Activated CD4-positive, alpha-beta T cell treated with anti-CD3 and anti-CD28 coated beads for 36 hours (primary cell): ENCODE measurements around the gene DNAJB2. TPM values are rescaled to one million over a fixed set of nuclear protein-coding genes. Genes with fewer than 3 reads are reported as not detected.
"Not testable (repeated sequence)": the region's sequence is repeated elsewhere in the genome, so short reads cannot be mapped to it uniquely, and the experiment has no call there.

Experiments
- ATAC-seq: fragments of 200-7000 bp; cut with Tn5 transposase; one replicate; pipeline ENCODE4 v1.10.0; 2021; ENCODE audit warnings: mild to moderate bottlenecking, moderate library complexity
- CTCF ChIA-PET: fragments of 350-600 bp; sonication (Branson Sonifier 250); formaldehyde crosslinking; loops from one replicate; lab custom pipeline; 2021; ENCODE audit warnings: antibody characterized with exemption; lab: Charles Lee
- POLR2A ChIA-PET: fragments of 350-600 bp; sonication (Branson Sonifier 250); formaldehyde crosslinking; loops from one replicate; lab custom pipeline; 2021; ENCODE audit warnings: antibody characterized with exemption, inconsistent platforms; lab: Charles Lee
- DNase-seq: peaks from one replicate; pipeline ENCODE4 v3.0.0-alpha.2; 2020
- H3K27ac Mint-ChIP-seq: one replicate; pipeline ENCODE4 v1.8.0; 2021; ENCODE audit warnings: mixed read lengths
- H3K27me3 Mint-ChIP-seq: one replicate; pipeline ENCODE4 v1.8.0; 2021; ENCODE audit warnings: mixed read lengths
- H3K36me3 Mint-ChIP-seq: one replicate; pipeline ENCODE4 v1.8.0; 2021; ENCODE audit warnings: low read depth, mixed read lengths
- H3K4me1 Mint-ChIP-seq: one replicate; pipeline ENCODE4 v1.8.0; 2021; ENCODE audit warnings: mixed read lengths
- H3K4me3 Mint-ChIP-seq: one replicate; pipeline ENCODE4 v1.8.0; 2021; ENCODE audit warnings: mild to moderate bottlenecking, moderate library complexity, mixed read lengths
- H3K9me3 Mint-ChIP-seq: one replicate; pipeline ENCODE4 v1.8.0; 2021; ENCODE audit warnings: low read depth, mixed read lengths
- intact Hi-C, 2 experiments: fragments of 100-400 bp; cut with DNase I in 1 of 2; cut with micrococcal nuclease in 1 of 2; formaldehyde crosslinking; loops; one replicate each; pipeline versions ENCODE4 v1.14.2 to v1.15.1; 2022 to 2024; cut with DNase I, micrococcal nuclease
- total RNA-seq, 2 experiments: library from RNA; stranded (reverse); gene quantifications; one replicate each; pipeline ENCODE4 v1.2.3, GENCODE V29; 2021

Gene DNAJB2
- total RNA-seq, 2 experiments from 2014 or later = 51.8 to 62.8 TPM

- intact Hi-C loops = loop anchor here (1.0 to 5.0 kb wide), 7 partner anchors 22 to 243 kb away; partner anchors contain the start of genes ANKZF1 (in 1 of the 2), ATG9A (in 1 of the 2), CHPF (in 1 of the 2) and CNPPD1 (in 1 of the 2)
- DNase-seq = peak; percentile 94
- H3K36me3 Mint-ChIP-seq = no peaks in the 10 kb centered on the region
- H3K27me3 Mint-ChIP-seq = peaks cover 16% of the 10 kb centered on the region
- ChIA-PET CTCF (interaction anchor here (0.6 to 12.9 kb wide), 19 partner anchors 8 to 239 kb away, joined by 3 to 257 read pairs (median 4); partner anchors contain the start of genes DNAJB2, GLB1L, NHEJ1 and STK16), POLR2A (no interaction called here)
- peak; percentile 73 for ATAC-seq
- peak overlapping the region; percentile 29 for H3K27ac Mint-ChIP-seq
- H3K4me1 Mint-ChIP-seq = peaks cover 22% of the 10 kb centered on the region
- H3K4me3 Mint-ChIP-seq = peak overlapping the region; percentile 59
- no peaks in the 10 kb centered on the region for H3K9me3 Mint-ChIP-seq
These were observed 19.7 kb downstream of the DNAJB2 start for GRCh38 chr2:219298759-219299371.

GRCh38 chr2:219299372-219299760, 20.2 kb downstream of the DNAJB2 start:
- no peak for ATAC-seq
- Mint-ChIP-seq H3K4me1 (peaks cover 17% of the 10 kb centered on the region), H3K27me3 (peaks cover 18% of the 10 kb centered on the region), H3K4me3 (peak overlapping the region; percentile 59), H3K27ac (peak overlapping the region; percentile 29), H3K9me3 (no peaks in the 10 kb centered on the region), H3K36me3 (no peaks in the 10 kb centered on the region)
- no peak for DNase-seq
- CTCF ChIA-PET = interaction anchor here (0.6 to 12.9 kb wide), 19 partner anchors 9 to 226 kb away, joined by 3 to 257 read pairs (median 4); partner anchors contain the start of genes DNAJB2, GLB1L, NHEJ1 and STK16
- POLR2A ChIA-PET = no interaction called here
- intact Hi-C loops = loop anchor here (5.0 kb wide), 3 partner anchors 122 to 243 kb away; partner anchors contain the start of genes CHPF (in 1 of the 2), CNPPD1 (in 1 of the 2), RETREG2 (in 1 of the 2) and TMEM198 (in 1 of the 2)

GRCh38 chr2:219300022-219300421, 20.9 kb downstream of the DNAJB2 start:
- H3K36me3 Mint-ChIP-seq = no peaks in the 10 kb centered on the region
- peaks cover 22% of the 10 kb centered on the region for H3K27me3 Mint-ChIP-seq
- POLR2A ChIA-PET = no interaction called here
- H3K4me1 Mint-ChIP-seq = peaks cover 14% of the 10 kb centered on the region
- no peak overlapping the region for H3K27ac Mint-ChIP-seq
- DNase-seq (no peak), ATAC-seq (no peak)
- CTCF ChIA-PET = interaction anchor here (0.6 to 12.9 kb wide), 19 partner anchors 8 to 180 kb away, joined by 3 to 257 read pairs (median 5); partner anchors contain the start of genes DNAJB2, GLB1L, NHEJ1 and STK16
- no peak overlapping the region for H3K4me3 Mint-ChIP-seq
- H3K9me3 Mint-ChIP-seq = no peaks in the 10 kb centered on the region
- intact Hi-C loops = loop anchor here in 1 of 2 experiments (10.0 kb wide), 1 partner anchor 315 kb away; the partner anchor contains the start of gene FEV

GRCh38 chr2:219302412-219302968, 23.3 kb downstream of the DNAJB2 start:
- CTCF ChIA-PET = interaction anchor here (0.7 to 2.8 kb wide), 4 partner anchors 12 to 143 kb away, joined by 3 to 7 read pairs (median 4); no protein-coding TSS in a partner anchor
- intact Hi-C loops = loop anchor here in 1 of 2 experiments (10.0 kb wide), 1 partner anchor 318 kb away; the partner anchor contains the start of gene FEV

DNA sequence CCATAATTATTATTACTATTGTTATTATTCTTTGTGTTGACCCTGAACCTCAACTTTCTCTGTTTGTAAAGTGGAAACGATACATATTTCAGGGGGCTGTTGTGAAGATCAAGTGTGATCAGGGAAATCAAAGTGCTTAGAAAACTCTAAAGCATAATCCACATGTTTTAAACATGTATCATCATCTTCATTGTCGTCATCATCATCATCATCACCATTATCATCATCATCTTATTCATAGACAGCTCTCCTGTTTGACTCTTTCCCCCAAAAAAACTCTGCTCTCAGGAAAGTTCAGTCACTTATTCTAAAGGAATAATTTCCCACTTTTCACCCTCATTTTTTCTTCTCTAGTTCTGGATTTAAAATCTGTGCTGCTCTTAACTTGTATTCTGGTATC, 25.1 kb downstream of the DNAJB2 start:
- no peak overlapping the region for H3K27ac Mint-ChIP-seq
- ChIA-PET POLR2A (no interaction called here), CTCF (interaction anchor here (2.9 kb wide), 1 partner anchor 9 kb away, joined by 14 read pairs; no protein-coding TSS in a partner anchor)
- H3K36me3 Mint-ChIP-seq = no peaks in the 10 kb centered on the region
- intact Hi-C loops = loop anchor here in 1 of 2 experiments (10.0 kb wide), 1 partner anchor 319 kb away; the partner anchor contains the start of gene FEV
- peaks cover 37% of the 10 kb centered on the region for H3K27me3 Mint-ChIP-seq
- DNase-seq (no peak), ATAC-seq (no peak)
- no peaks in the 10 kb centered on the region for H3K9me3 Mint-ChIP-seq
- H3K4me1 Mint-ChIP-seq = peaks cover 7% of the 10 kb centered on the region
- no peak overlapping the region for H3K4me3 Mint-ChIP-seq

More at GRCh38 chr2:219302412-219302968, 23.3 kb downstream of the DNAJB2 start:
- no peaks in the 10 kb centered on the region for H3K36me3 Mint-ChIP-seq
- ATAC-seq (no peak), DNase-seq (no peak)
- no peak overlapping the region for H3K27ac Mint-ChIP-seq
- POLR2A ChIA-PET = no interaction called here
- H3K9me3 Mint-ChIP-seq = no peaks in the 10 kb centered on the region
- no peak overlapping the region for H3K4me3 Mint-ChIP-seq
- H3K4me1 Mint-ChIP-seq = peaks cover 7% of the 10 kb centered on the region
- peaks cover 28% of the 10 kb centered on the region for H3K27me3 Mint-ChIP-seq

GRCh38 chr2:219306047-219306446, 26.9 kb downstream of the DNAJB2 start:
- ATAC-seq = no peak
- Mint-ChIP-seq H3K9me3 (no peaks in the 10 kb centered on the region), H3K4me1 (peaks cover 7% of the 10 kb centered on the region), H3K27ac (no peak overlapping the region), H3K27me3 (peaks cover 45% of the 10 kb centered on the region), H3K36me3 (no peaks in the 10 kb centered on the region), H3K4me3 (no peak overlapping the region)
- CTCF ChIA-PET = interaction anchor here (2.9 kb wide), 1 partner anchor 11 kb away, joined by 14 read pairs; no protein-coding TSS in a partner anchor
- intact Hi-C loops = loop anchor here in 1 of 2 experiments (5.0 to 10.0 kb wide), 2 partner anchors 321 to 344 kb away; partner anchors contain the start of gene FEV
- DNase-seq = no peak
- POLR2A ChIA-PET = no interaction called here

DNA sequence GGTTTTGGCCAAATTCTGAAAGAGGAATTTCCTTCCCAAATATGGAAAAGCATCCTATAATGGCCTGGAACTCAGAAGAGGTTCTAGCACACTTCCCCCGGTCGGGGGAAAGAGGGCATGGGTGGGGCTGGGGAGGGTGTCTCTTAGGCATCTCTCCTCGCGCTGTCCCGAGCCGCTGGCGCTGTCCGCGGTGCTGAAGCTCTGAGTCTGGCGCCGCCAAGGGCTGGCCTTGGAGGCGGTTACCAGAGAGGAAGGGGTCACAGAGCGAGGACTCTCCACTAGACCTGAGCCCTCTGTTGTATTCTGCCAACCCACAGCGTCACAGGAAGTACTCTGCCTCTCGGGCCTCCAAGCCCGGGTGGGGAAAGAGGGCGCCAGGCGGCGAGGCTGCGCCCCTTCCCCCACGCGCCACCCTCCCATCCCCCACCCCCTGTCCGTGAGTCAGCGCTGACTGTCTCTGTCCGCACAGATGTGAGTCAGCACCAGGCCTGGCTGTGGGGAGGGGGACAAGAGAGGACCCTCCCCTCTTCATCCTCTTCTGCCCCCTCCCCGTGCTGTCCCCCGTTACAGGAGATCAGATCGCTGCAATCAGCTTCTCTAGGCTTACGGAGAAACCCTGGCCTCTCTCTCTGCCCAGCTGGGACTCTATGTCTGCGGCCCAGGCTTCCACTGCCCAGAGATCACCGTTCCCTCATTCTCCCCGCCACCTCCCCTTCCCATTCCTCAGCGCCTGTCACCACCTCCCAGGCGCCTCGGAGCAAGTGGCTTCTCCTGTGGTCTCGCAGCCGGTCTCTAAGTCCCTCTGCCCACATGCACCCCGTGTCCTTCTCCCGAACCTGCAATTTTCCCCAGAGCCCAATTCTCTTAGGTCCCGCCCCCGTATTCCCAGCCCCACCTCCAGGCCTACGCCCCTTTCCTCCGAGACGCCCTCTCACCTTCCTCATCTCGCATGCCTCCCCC, 29.3 kb downstream of the DNAJB2 start:
- ChIA-PET POLR2A (no interaction called here), CTCF (interaction anchor here (0.5 to 3.4 kb wide), 5 partner anchors 8 to 154 kb away, joined by 3 to 12 read pairs (median 4); no protein-coding TSS in a partner anchor)
- intact Hi-C loops = loop anchor here in 1 of 2 experiments (1.0 to 10.0 kb wide), 3 partner anchors 23 to 346 kb away; partner anchors contain the start of gene FEV
- no peak overlapping the region for H3K27ac Mint-ChIP-seq
- H3K4me3 Mint-ChIP-seq = no peak overlapping the region
- peak; percentile 87 for DNase-seq
- no peaks in the 10 kb centered on the region for H3K36me3 Mint-ChIP-seq
- ATAC-seq = peak; percentile 92
- no peaks in the 10 kb centered on the region for H3K9me3 Mint-ChIP-seq
- peaks cover 38% of the 10 kb centered on the region for H3K27me3 Mint-ChIP-seq
- H3K4me1 Mint-ChIP-seq = peaks cover 7% of the 10 kb centered on the region

- ATAC-seq = no peak
- H3K27me3 Mint-ChIP-seq = peaks cover 38% of the 10 kb centered on the region
- H3K27ac Mint-ChIP-seq = no peak within 1 kb of the TSS
- no peaks in the 10 kb centered on the region for H3K9me3 Mint-ChIP-seq
- peaks cover 7% of the 10 kb centered on the region for H3K4me1 Mint-ChIP-seq
- H3K4me3 Mint-ChIP-seq = no peak within 1 kb of the TSS
- POLR2A ChIA-PET = no interaction called here
- H3K36me3 Mint-ChIP-seq = no peaks in the 10 kb centered on the region
- DNase-seq = no peak
- CTCF ChIA-PET = interaction anchor here (1.0 to 3.4 kb wide), 2 partner anchors 11 to 14 kb away, joined by 3 to 12 read pairs; no protein-coding TSS in a partner anchor
- intact Hi-C loops = loop anchor here in 1 of 2 experiments (5.0 to 10.0 kb wide), 2 partner anchors 324 to 347 kb away; partner anchors contain the start of gene FEV
These were observed 30.1 kb downstream of the DNAJB2 start, which contains the start of gene PTPRN for GRCh38 chr2:219309278-219309677. Gene PTPRN, minus strand, starts transcription at chr2:219309401. Its CDS starts 69 bp downstream, at chr2:219309332.

- DNase-seq, H3K9me3 Mint-ChIP-seq, H3K27ac Mint-ChIP-seq, H3K4me3 Mint-ChIP-seq, ATAC-seq, H3K36me3 Mint-ChIP-seq, H3K4me1 Mint-ChIP-seq, intact Hi-C loops: not testable (repeated sequence)
- ChIA-PET CTCF (interaction anchor here (0.7 to 1.5 kb wide), 3 partner anchors 22 to 332 kb away, joined by 3 read pairs; no protein-coding TSS in a partner anchor), POLR2A (interaction anchor here (0.7 kb wide), 1 partner anchor 19 kb away, joined by 9 read pairs; no protein-coding TSS in a partner anchor)
- peaks cover 28% of the 10 kb centered on the region for H3K27me3 Mint-ChIP-seq
These were observed 33.6 kb downstream of the DNAJB2 start for GRCh38 chr2:219312683-219313263.
